Liver (tissue), 9 donors: Measurements from ENCODE around the gene NEK6. TPM values are rescaled to one million over a fixed set of nuclear protein-coding genes. Genes with fewer than 3 reads are reported as not detected.

Source experiments
- DNase-seq: peaks from one replicate; pipeline ENCODE4 v3.0.0-alpha.2; 2017; ENCODE audit warnings: low spot score
- H3K27ac ChIP-seq, 2 donors: one replicate each; pipeline ENCODE4 v1.7.0; 2013; ENCODE audit warnings: inconsistent platforms in 2 of 2, low read length in 2 of 2, control low read depth in 1 of 2, low read depth in 1 of 2, mild to moderate bottlenecking in 1 of 2
- H3K27me3 ChIP-seq, 4 donors: one replicate each; pipeline versions ENCODE4 v1.6.1 to v1.7.0; 2013; ENCODE audit warnings: low read length in 3 of 4, inconsistent platforms in 1 of 4, mild to moderate bottlenecking in 1 of 4, moderate library complexity in 1 of 4; ENCODE audit not compliant: control insufficient read depth in 4 of 4, insufficient read depth in 4 of 4
- H3K36me3 ChIP-seq, 4 donors: one replicate each; pipeline versions ENCODE4 v1.6.1 to v1.7.0; 2013; ENCODE audit warnings: low read length in 3 of 4, mild to moderate bottlenecking in 3 of 4, low read depth in 1 of 4, moderate library complexity in 1 of 4; ENCODE audit not compliant: control insufficient read depth in 4 of 4, insufficient read depth in 3 of 4
- H3K4me1 ChIP-seq, 4 donors: one replicate each; pipeline versions ENCODE4 v1.6.1 to v1.7.0; 2013; ENCODE audit warnings: low read length in 3 of 4, mild to moderate bottlenecking in 3 of 4, moderate library complexity in 1 of 4; ENCODE audit not compliant: control insufficient read depth in 4 of 4, insufficient read depth in 4 of 4
- H3K4me3 ChIP-seq, 3 donors: one replicate each; pipeline versions ENCODE4 v1.6.1 to v1.7.0; 2013; ENCODE audit warnings: low read length in 3 of 3, control low read depth in 1 of 3, low read depth in 1 of 3, mild to moderate bottlenecking in 1 of 3
- H3K9ac ChIP-seq, 2 donors: one replicate each; pipeline ENCODE4 v1.7.0; 2013; ENCODE audit warnings: low read length in 2 of 2, mild to moderate bottlenecking in 2 of 2, moderate library complexity in 2 of 2, control low read depth in 1 of 2, low read depth in 1 of 2
- H3K9me3 ChIP-seq, 4 donors: one replicate each; pipeline versions ENCODE4 v1.6.1 to v1.7.0; 2013; ENCODE audit warnings: low read length in 3 of 4; ENCODE audit not compliant: control insufficient read depth in 4 of 4
- CTCF ChIP-seq: fragments of 150-350 bp; IDR thresholded peaks from 2 replicates; pipeline ENCODE4 v1.5.1; 2017; ENCODE audit warnings: improper control_type of control experiment, low read depth, low read length; ENCODE audit not compliant: missing input control
- EGR1 ChIP-seq, 2 donors: IDR thresholded peaks; 2 replicates each; pipeline ENCODE4 v1.6.1; 2016 to 2018; ENCODE audit warnings: antibody characterized with exemption in 2 of 2, low read depth in 2 of 2
- FOXA1 ChIP-seq: IDR thresholded peaks from 2 replicates; pipeline ENCODE4 v1.6.1; 2016; ENCODE audit warnings: antibody characterized with exemption
- FOXA2 ChIP-seq: IDR thresholded peaks from 2 replicates; pipeline ENCODE4 v1.6.1; 2016; ENCODE audit warnings: antibody characterized with exemption
- HNF4A ChIP-seq, 2 donors: conservative IDR thresholded peaks; 2 replicates each; pipeline ENCODE4 v1.6.1; 2016; ENCODE audit warnings: antibody characterized with exemption in 2 of 2, mild to moderate bottlenecking in 2 of 2
- HNF4G ChIP-seq: IDR thresholded peaks from 2 replicates; pipeline ENCODE4 v1.6.1; 2016; ENCODE audit warnings: antibody characterized with exemption
- NR2F2 ChIP-seq: IDR thresholded peaks from 2 replicates; pipeline ENCODE4 v1.6.1; 2016; ENCODE audit warnings: antibody characterized with exemption
- RAD21 ChIP-seq, 2 donors: IDR thresholded peaks; 2 replicates each; pipeline ENCODE4 v1.6.1; 2016; ENCODE audit warnings: antibody characterized with exemption in 2 of 2, mild to moderate bottlenecking in 2 of 2
- RXRA ChIP-seq, 2 donors: IDR thresholded peaks; 2 replicates each; pipeline ENCODE4 v1.6.1; 2017 to 2018; ENCODE audit warnings: antibody characterized with exemption in 2 of 2, mild to moderate bottlenecking in 1 of 2
- SP1 ChIP-seq: IDR thresholded peaks from 2 replicates; pipeline ENCODE4 v1.6.1; 2018; ENCODE audit warnings: antibody characterized with exemption, mild to moderate bottlenecking
- TAF1 ChIP-seq: conservative IDR thresholded peaks from 2 replicates; pipeline ENCODE4 v1.6.1; 2016; ENCODE audit warnings: antibody characterized with exemption, mild to moderate bottlenecking
- YY1 ChIP-seq: IDR thresholded peaks from 2 replicates; pipeline ENCODE4 v1.6.1; 2016; ENCODE audit warnings: antibody characterized with exemption, mild to moderate bottlenecking
- ZBTB33 ChIP-seq: IDR thresholded peaks from 2 replicates; pipeline ENCODE4 v1.6.1; 2016; ENCODE audit warnings: antibody characterized with exemption
- WGBS: extraction: QIAGEN DNeasy Blood & Tissue Kit; methylation state at CpG from one replicate; pipeline ENCODE4 v1.1.7; 2013; 5-methylcytosine and 5-hydroxymethylcytosine counted together
- polyA plus RNA-seq, 2 donors: library from polyadenylated mRNA; stranded (reverse) in 1 of 2; unstranded in 1 of 2; fragments of 200-250 nt in 1 of 2; fragments of >200 nt in 1 of 2; fragmentation: Nextera tagmentation in 1 of 2; extraction: Ambion mirVana in 1 of 2; gene quantifications; one replicate each; pipeline versions ENCODE4 v1.2.1 to v1.2.3, GENCODE V29; 2013 to 2015
- total RNA-seq, 2 donors: library from RNA; depleted of rRNA; stranded (reverse); fragments of >200 nt; gene quantifications; one replicate each; pipeline ENCODE4 v1.2.3, GENCODE V29; 2014
- TF ChIP-seq, protein P1 (sequence below): IDR thresholded peaks from 2 replicates; pipeline ENCODE4 v1.6.1; 2016; ENCODE audit warnings: antibody characterized with exemption
- TF ChIP-seq, protein P2 (sequence below): IDR thresholded peaks from 2 replicates; pipeline ENCODE4 v1.6.1; 2016; ENCODE audit warnings: antibody characterized with exemption, mild to moderate bottlenecking
- TF ChIP-seq, protein P3 (sequence below): IDR thresholded peaks from 2 replicates; pipeline ENCODE4 v1.6.1; 2016; ENCODE audit warnings: antibody characterized with exemption
- donor health status: healthy.
- donor health status: healthy.
- donor health status: healthy.
- donor health status: healthy.
- donor health status: healthy.

NEK6 gene
- total and polyA plus RNA-seq, 4 donors = 32.5 to 49.7 (median 42.5) TPM

GRCh38 chr9:124373851-124374250 is 116.1 kb downstream of the NEK6 start:
- no peaks in the 10 kb centered on the region for H3K27me3 ChIP-seq
- peaks cover 0 to 3% (median under 1%) of the 10 kb centered on the region in 4 donors for H3K36me3 ChIP-seq
- no peaks in the 10 kb centered on the region for H3K9me3 ChIP-seq
- H3K4me1 ChIP-seq = peaks cover 7 to 18% (median 14%) of the 10 kb centered on the region in 4 donors
- no peak for DNase-seq
- H3K9ac ChIP-seq = no peak overlapping the region
- WGBS = 95% methylated on average over 1 of the region's 1 CpG
- TF ChIP-seq RAD21 (IDR thresholded peaks at IDR 0.05) (no peak), CTCF (no peak), ZBTB33 (no peak), FOXA2 (no peak)
- no peak overlapping the region for H3K27ac ChIP-seq
- no peak overlapping the region for H3K4me3 ChIP-seq

DNA sequence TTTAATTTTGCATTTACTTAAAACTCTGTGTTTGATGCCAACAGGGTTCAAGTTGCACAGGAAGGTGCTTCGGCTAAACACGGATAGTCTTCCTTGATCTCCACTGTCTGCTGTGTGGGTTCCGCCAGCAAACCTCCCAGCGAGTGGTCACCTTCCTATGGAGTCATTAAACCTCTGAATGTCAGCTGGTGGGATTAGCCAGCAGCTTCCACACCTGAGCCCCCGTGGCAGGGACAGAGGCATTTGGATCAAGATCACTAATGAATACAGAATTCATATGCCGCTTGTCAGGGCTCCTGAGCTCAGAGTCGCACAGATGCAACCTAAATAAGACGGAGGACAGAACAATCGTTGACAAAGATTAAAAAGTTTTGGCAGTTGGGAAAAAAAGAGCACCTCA is 118.0 kb downstream of the NEK6 start:
- 95% methylated on average over 9 of the region's 9 CpGs for WGBS
- Histone ChIP-seq H3K27me3 (no peaks in the 10 kb centered on the region), H3K36me3 (peaks cover 0 to 3% (median under 1%) of the 10 kb centered on the region in 4 donors), H3K9ac (no peak overlapping the region), H3K27ac (no peak overlapping the region), H3K9me3 (no peaks in the 10 kb centered on the region), H3K4me1 (peaks cover 5 to 19% (median 13%) of the 10 kb centered on the region in 4 donors), H3K4me3 (no peak overlapping the region)
- TF ChIP-seq, protein P1, sequence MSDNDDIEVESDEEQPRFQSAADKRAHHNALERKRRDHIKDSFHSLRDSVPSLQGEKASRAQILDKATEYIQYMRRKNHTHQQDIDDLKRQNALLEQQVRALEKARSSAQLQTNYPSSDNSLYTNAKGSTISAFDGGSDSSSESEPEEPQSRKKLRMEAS = no peak
- TF ChIP-seq SP1 (no peak), ZBTB33 (no peak), FOXA2 (no peak), NR2F2 (no peak), HNF4A (conservative IDR thresholded peaks at IDR 0.05) (no peak), HNF4G (no peak), YY1 (no peak), RAD21 (IDR thresholded peaks at IDR 0.05) (no peak), TAF1 (no peak), EGR1 (IDR thresholded peaks at IDR 0.05; ENCODE audit: low read depth in 2 of 2) (no peak), RXRA (IDR thresholded peaks at IDR 0.05) (no peak), FOXA1 (no peak)
- TF ChIP-seq, protein P2, sequence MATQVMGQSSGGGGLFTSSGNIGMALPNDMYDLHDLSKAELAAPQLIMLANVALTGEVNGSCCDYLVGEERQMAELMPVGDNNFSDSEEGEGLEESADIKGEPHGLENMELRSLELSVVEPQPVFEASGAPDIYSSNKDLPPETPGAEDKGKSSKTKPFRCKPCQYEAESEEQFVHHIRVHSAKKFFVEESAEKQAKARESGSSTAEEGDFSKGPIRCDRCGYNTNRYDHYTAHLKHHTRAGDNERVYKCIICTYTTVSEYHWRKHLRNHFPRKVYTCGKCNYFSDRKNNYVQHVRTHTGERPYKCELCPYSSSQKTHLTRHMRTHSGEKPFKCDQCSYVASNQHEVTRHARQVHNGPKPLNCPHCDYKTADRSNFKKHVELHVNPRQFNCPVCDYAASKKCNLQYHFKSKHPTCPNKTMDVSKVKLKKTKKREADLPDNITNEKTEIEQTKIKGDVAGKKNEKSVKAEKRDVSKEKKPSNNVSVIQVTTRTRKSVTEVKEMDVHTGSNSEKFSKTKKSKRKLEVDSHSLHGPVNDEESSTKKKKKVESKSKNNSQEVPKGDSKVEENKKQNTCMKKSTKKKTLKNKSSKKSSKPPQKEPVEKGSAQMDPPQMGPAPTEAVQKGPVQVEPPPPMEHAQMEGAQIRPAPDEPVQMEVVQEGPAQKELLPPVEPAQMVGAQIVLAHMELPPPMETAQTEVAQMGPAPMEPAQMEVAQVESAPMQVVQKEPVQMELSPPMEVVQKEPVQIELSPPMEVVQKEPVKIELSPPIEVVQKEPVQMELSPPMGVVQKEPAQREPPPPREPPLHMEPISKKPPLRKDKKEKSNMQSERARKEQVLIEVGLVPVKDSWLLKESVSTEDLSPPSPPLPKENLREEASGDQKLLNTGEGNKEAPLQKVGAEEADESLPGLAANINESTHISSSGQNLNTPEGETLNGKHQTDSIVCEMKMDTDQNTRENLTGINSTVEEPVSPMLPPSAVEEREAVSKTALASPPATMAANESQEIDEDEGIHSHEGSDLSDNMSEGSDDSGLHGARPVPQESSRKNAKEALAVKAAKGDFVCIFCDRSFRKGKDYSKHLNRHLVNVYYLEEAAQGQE = no peak
- TF ChIP-seq, protein P3, sequence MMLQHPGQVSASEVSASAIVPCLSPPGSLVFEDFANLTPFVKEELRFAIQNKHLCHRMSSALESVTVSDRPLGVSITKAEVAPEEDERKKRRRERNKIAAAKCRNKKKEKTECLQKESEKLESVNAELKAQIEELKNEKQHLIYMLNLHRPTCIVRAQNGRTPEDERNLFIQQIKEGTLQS = no peak
- no peak for DNase-seq
